ENCODE measurements around the gene RCAN1.

DNA sequence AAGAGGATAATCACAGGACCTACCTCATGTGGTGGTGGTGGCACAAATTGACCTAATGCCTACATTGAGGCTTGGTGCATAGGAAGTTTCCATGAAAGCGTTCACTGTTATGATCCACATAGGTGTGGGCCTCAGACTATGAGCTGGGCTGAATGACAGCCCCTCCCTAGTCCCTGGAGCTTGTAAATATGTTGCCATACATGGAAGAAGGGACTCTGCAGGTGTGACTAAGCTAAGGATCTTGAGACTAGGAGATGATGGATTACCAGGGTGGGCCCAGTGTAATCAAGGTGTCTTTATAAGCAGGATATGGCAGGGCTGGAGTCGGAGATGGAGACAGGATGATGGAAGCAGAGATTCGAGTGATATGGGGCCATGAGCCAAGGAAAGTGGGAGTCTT lies 71.9 kb downstream of the RCAN1 start:
- TF ChIP-seq, protein P1, sequence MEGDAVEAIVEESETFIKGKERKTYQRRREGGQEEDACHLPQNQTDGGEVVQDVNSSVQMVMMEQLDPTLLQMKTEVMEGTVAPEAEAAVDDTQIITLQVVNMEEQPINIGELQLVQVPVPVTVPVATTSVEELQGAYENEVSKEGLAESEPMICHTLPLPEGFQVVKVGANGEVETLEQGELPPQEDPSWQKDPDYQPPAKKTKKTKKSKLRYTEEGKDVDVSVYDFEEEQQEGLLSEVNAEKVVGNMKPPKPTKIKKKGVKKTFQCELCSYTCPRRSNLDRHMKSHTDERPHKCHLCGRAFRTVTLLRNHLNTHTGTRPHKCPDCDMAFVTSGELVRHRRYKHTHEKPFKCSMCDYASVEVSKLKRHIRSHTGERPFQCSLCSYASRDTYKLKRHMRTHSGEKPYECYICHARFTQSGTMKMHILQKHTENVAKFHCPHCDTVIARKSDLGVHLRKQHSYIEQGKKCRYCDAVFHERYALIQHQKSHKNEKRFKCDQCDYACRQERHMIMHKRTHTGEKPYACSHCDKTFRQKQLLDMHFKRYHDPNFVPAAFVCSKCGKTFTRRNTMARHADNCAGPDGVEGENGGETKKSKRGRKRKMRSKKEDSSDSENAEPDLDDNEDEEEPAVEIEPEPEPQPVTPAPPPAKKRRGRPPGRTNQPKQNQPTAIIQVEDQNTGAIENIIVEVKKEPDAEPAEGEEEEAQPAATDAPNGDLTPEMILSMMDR (IDR thresholded peaks at IDR 0.05): no peak
- TF ChIP-seq POLR2A (IDR thresholded peaks at IDR 0.05) (no peak), POLR2AphosphoS5 (IDR thresholded peaks at IDR 0.05) (no peak)

Data from suprapubic skin (tissue), 4 donors.